Adrenal gland (tissue), 12 donors: Measurements from ENCODE around the gene ENOX1. TPM values are rescaled to one million over a fixed set of nuclear protein-coding genes. Genes with fewer than 3 reads are reported as not detected.

Experiments
- DNase-seq, 7 donors: peaks; one replicate each; pipeline ENCODE4 v3.0.0-alpha.2; 2019 to 2020
- H3K27ac ChIP-seq, 5 donors: fragments of 200-600 bp; sonication (generic) in 4 of 5; 1 replicate in 3 of 5; 2 replicates in 2 of 5; pipeline versions ENCODE4 v1.5.1 to v1.8.0; 2016 to 2020; ENCODE audit warnings: mild to moderate bottlenecking in 1 of 5
- H3K27me3 ChIP-seq: fragments of 200-600 bp; 2 replicates; pipeline ENCODE4 v1.8.0; 2021
- H3K36me3 ChIP-seq, 2 donors: fragments of 200-600 bp; replicated peaks in 1 of 2; 1 replicate in 1 of 2; 2 replicates in 1 of 2; pipeline versions ENCODE4 v1.5.1 to v1.8.0; 2018 to 2022
- H3K4me1 ChIP-seq, 2 donors: fragments of 200-600 bp; replicated peaks in 1 of 2; 1 replicate in 1 of 2; 2 replicates in 1 of 2; pipeline versions ENCODE4 v1.5.1 to v1.8.0; 2018 to 2021
- H3K4me3 ChIP-seq, 4 donors: fragments of 200-600 bp; sonication (generic) in 3 of 4; one replicate each; pipeline ENCODE4 v1.5.1; 2016 to 2018
- H3K9me3 ChIP-seq, 3 donors: fragments of 200-600 bp; sonication (generic) in 1 of 3; replicated peaks in 1 of 3; 1 replicate in 2 of 3; 2 replicates in 1 of 3; pipeline versions ENCODE4 v1.5.1 to v1.8.0; 2016 to 2021
- CTCF ChIP-seq, 6 experiments: fragments of 450-650 bp in 4 of 6; fragments of 200-600 bp in 2 of 6; sonication (generic) in 1 of 6; IDR thresholded peaks; 1 replicate in 5 of 6; 2 replicates in 1 of 6; pipeline versions ENCODE4 v1.5.1 to v1.8.0; 2016 to 2021; ENCODE audit warnings: antibody characterized with exemption in 6 of 6, mild to moderate bottlenecking in 2 of 6, moderate library complexity in 1 of 6
- POLR2A ChIP-seq, 2 donors: fragments of 450-650 bp; IDR thresholded peaks; one replicate each; pipeline ENCODE4 v1.6.1; 2017; ENCODE audit warnings: antibody characterized with exemption in 2 of 2, mild to moderate bottlenecking in 2 of 2, moderate library complexity in 1 of 2
- WGBS, 4 donors: extraction: QIAGEN DNeasy Blood & Tissue Kit in 2 of 4; methylation state at CpG; one replicate each; pipeline versions ENCODE4 v1.1.5 to v1.1.7; 2013 to 2017; 5-methylcytosine and 5-hydroxymethylcytosine counted together
- intact Hi-C, 2 donors: fragments of 100-400 bp; cut with DNase I; formaldehyde crosslinking; loops; one replicate each; pipeline versions ENCODE4 v1.14.1 to v1.15.0; 2022 to 2023
- polyA plus RNA-seq, 3 donors: library from polyadenylated mRNA; stranded (reverse); fragments of 200-250 nt in 2 of 3; fragments of 350-450 nt in 1 of 3; fragmentation: Illumina TruSeq in 1 of 3; extraction: RNeasy Lipid Tissue Mini Kit (QIAGEN cat#74804) in 1 of 3; gene quantifications; one replicate each; pipeline ENCODE4 v1.2.3, GENCODE V29; 2013 to 2014
- total RNA-seq, 9 donors: library from RNA; depleted of rRNA in 4 of 9; stranded (reverse); fragments of >200 nt in 4 of 9; fragments of 120-200 nt in 1 of 9; fragmentation: NEBNext Ultra II Directional in 1 of 9; extraction: Animal tissue kit (Norgen Biotek cat#: 25700) in 1 of 9; gene quantifications; one replicate each; pipeline versions ENCODE4 v1.1.0 to v1.2.4, GENCODE V29; 2013 to 2023
- donor health status: healthy with polysubstance abuse.
- donor health status: Bipolar disorder and iron deficiency.
- donor health status: DM: yes; HTN: yes; CAD: no.
- donor health status: DM: no; HTN: no; CAD: no.
- donor health status: DM: no; HTN: no; CAD: no.
- donor health status: DM: yes; HTN: yes; CAD: no.

The ENOX1 gene
- total and polyA plus RNA-seq, 12 donors: 0.25 to 5.8 (median 1.6) TPM

GRCh38 chr13:43374621-43375020, 412.2 kb downstream of the ENOX1 start:
- no peak overlapping the region for H3K4me3 ChIP-seq
- H3K4me1 ChIP-seq: no peaks in the 10 kb centered on the region
- H3K27me3 ChIP-seq: no peaks in the 10 kb centered on the region
- H3K27ac ChIP-seq: no peak overlapping the region
- DNase-seq: no peak
- WGBS, 4 donors: 38 to 64% (median 57%) methylated on average over 1 of the region's 1 CpG
- peaks cover 0 to 10% (median 0%) of the 10 kb centered on the region in 3 donors for H3K9me3 ChIP-seq
- no peaks in the 10 kb centered on the region for H3K36me3 ChIP-seq
- intact Hi-C loops: no loop called here
- no peak for TF ChIP-seq POLR2A (IDR thresholded peaks at IDR 0.05)
- TF ChIP-seq CTCF (IDR thresholded peaks at IDR 0.05): no peak

GRCh38 chr13:43373400-43373799, 413.4 kb downstream of the ENOX1 start:
- Histone ChIP-seq H3K27ac (no peak overlapping the region), H3K36me3 (no peaks in the 10 kb centered on the region), H3K4me1 (no peaks in the 10 kb centered on the region), H3K4me3 (no peak overlapping the region), H3K9me3 (no peaks in the 10 kb centered on the region), H3K27me3 (no peaks in the 10 kb centered on the region)
- intact Hi-C loops: no loop called here
- DNase-seq: no peak
- 73 to 79% (median 74%) methylated on average over 4 of the region's 4 CpGs for WGBS, 4 donors
- TF ChIP-seq CTCF (IDR thresholded peaks at IDR 0.05) (no peak), POLR2A (IDR thresholded peaks at IDR 0.05) (no peak)

- H3K27ac ChIP-seq: no peak overlapping the region
- H3K36me3 ChIP-seq: no peaks in the 10 kb centered on the region
- H3K4me1 ChIP-seq: peaks cover 0 to 6% of the 10 kb centered on the region in 2 donors
- TF ChIP-seq POLR2A (IDR thresholded peaks at IDR 0.05): no peak
- no peak for TF ChIP-seq CTCF (IDR thresholded peaks at IDR 0.05)
- H3K9me3 ChIP-seq: no peaks in the 10 kb centered on the region
- intact Hi-C loops: no loop called here
- no peaks in the 10 kb centered on the region for H3K27me3 ChIP-seq
- no peak for DNase-seq
- WGBS, 4 donors: 83 to 89% (median 85%) methylated on average over 5 to 6 of the region's 6 CpGs
- H3K4me3 ChIP-seq: no peak overlapping the region
Measured at GRCh38 chr13:43370842-43371241, 415.9 kb downstream of the ENOX1 start.

- Histone ChIP-seq H3K27me3 (no peaks in the 10 kb centered on the region), H3K4me3 (no peak overlapping the region), H3K9me3 (no peaks in the 10 kb centered on the region), H3K4me1 (peaks cover 0 to 12% of the 10 kb centered on the region in 2 donors), H3K36me3 (no peaks in the 10 kb centered on the region), H3K27ac (no peak overlapping the region)
- DNase-seq: no peak
- 67 to 76% (median 69%) methylated on average over 4 of the region's 4 CpGs for WGBS, 4 donors
- TF ChIP-seq POLR2A (IDR thresholded peaks at IDR 0.05) (no peak), CTCF (IDR thresholded peaks at IDR 0.05) (no peak)
- intact Hi-C loops: no loop called here
Measured at GRCh38 chr13:43369319-43369718, 417.5 kb downstream of the ENOX1 start.
